ENCODE results near the gene TSPAN14. TPM values are rescaled to one million over a fixed set of nuclear protein-coding genes. Genes with fewer than 3 reads are reported as not detected.

Gene TSPAN14
- total RNA-seq, 2 experiments from 2014 or later, result 167 to 168 TPM

- no peaks in the 10 kb centered on the region for H3K36me3 Mint-ChIP-seq (ENCODE audit: low read depth)
- no peak for TF ChIP-seq CTCF (IDR thresholded peaks at IDR 0.05)
- POLR2A ChIA-PET, result no interaction called here
- Histone ChIP-seq H3K9me3 (ENCODE audit: control insufficient read depth in 1 of 2, insufficient read depth in 1 of 2, low read length in 2 of 2) (no peaks in the 10 kb centered on the region), H3K27ac (ENCODE audit: low read depth in 1 of 2, low read length in 2 of 2) (no peak overlapping the region), H3K36me3 (ENCODE audit: insufficient read depth, low read length) (no peaks in the 10 kb centered on the region), H3K27me3 (ENCODE audit: control insufficient read depth in 1 of 2, insufficient read depth in 2 of 2, low read length in 2 of 2) (no peaks in the 10 kb centered on the region), H3K4me3 (ENCODE audit: low read length) (no peak overlapping the region), H3K4me1 (ENCODE audit: insufficient read depth, low read length) (no peaks in the 10 kb centered on the region)
- peaks cover 10% of the 10 kb centered on the region for H3K27me3 Mint-ChIP-seq
- intact Hi-C loops (cut with DNase I, micrococcal nuclease), result no loop called here
- H3K9me3 Mint-ChIP-seq, result no peaks in the 10 kb centered on the region
- H3K4me1 Mint-ChIP-seq (ENCODE audit: low read depth), result no peaks in the 10 kb centered on the region
- no peak for DNase-seq
- no peak for ATAC-seq (ENCODE audit: poor library complexity)
- CTCF ChIA-PET, result no interaction called here
- H3K4me3 Mint-ChIP-seq, result no peak overlapping the region
- no peak overlapping the region for H3K27ac Mint-ChIP-seq
These were observed 99.9 kb downstream of the TSPAN14 start for GRCh38 chr10:80554050-80554449.

- ATAC-seq (ENCODE audit: poor library complexity) (no peak), DNase-seq (no peak)
- Histone ChIP-seq H3K27me3 (ENCODE audit: control insufficient read depth in 1 of 2, insufficient read depth in 2 of 2, low read length in 2 of 2) (no peaks in the 10 kb centered on the region), H3K4me3 (ENCODE audit: low read length) (no peak overlapping the region), H3K36me3 (ENCODE audit: insufficient read depth, low read length) (no peaks in the 10 kb centered on the region), H3K4me1 (ENCODE audit: insufficient read depth, low read length) (no peaks in the 10 kb centered on the region), H3K9me3 (ENCODE audit: control insufficient read depth in 1 of 2, insufficient read depth in 1 of 2, low read length in 2 of 2) (no peaks in the 10 kb centered on the region), H3K27ac (ENCODE audit: low read depth in 1 of 2, low read length in 2 of 2) (no peak overlapping the region)
- no peak overlapping the region for H3K27ac Mint-ChIP-seq
- no peaks in the 10 kb centered on the region for H3K9me3 Mint-ChIP-seq
- ChIA-PET POLR2A (no interaction called here), CTCF (no interaction called here)
- H3K27me3 Mint-ChIP-seq, result peaks cover 10% of the 10 kb centered on the region
- intact Hi-C loops (cut with DNase I, micrococcal nuclease), result no loop called here
- no peaks in the 10 kb centered on the region for H3K36me3 Mint-ChIP-seq (ENCODE audit: low read depth)
- H3K4me3 Mint-ChIP-seq, result no peak overlapping the region
- no peaks in the 10 kb centered on the region for H3K4me1 Mint-ChIP-seq (ENCODE audit: low read depth)
- TF ChIP-seq CTCF (IDR thresholded peaks at IDR 0.05), result no peak
These were observed 101.3 kb downstream of the TSPAN14 start for GRCh38 chr10:80555415-80555814.

DNA sequence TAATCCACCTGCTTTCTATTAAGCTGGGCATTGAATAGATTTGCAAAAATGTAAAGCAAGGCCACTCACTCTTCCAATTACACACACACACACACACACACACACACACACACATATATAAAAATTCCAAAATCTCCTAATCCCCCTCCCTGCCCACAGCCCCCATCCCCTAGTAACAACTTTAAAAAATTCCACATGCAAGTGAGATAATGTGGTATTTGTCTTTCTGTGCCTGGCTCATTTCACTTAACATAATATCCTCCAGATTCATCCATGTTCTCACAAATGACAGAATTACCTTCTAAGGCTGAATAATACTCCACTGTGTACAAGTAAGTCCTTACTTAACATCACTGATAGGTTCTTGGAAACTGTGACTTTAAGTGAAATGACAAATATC lies 107.8 kb downstream of the TSPAN14 start:
- Histone ChIP-seq H3K4me1 (ENCODE audit: insufficient read depth, low read length) (no peaks in the 10 kb centered on the region), H3K36me3 (ENCODE audit: insufficient read depth, low read length) (no peaks in the 10 kb centered on the region), H3K27me3 (ENCODE audit: control insufficient read depth in 1 of 2, insufficient read depth in 2 of 2, low read length in 2 of 2) (no peaks in the 10 kb centered on the region), H3K4me3 (ENCODE audit: low read length) (no peak overlapping the region), H3K27ac (ENCODE audit: low read depth in 1 of 2, low read length in 2 of 2) (no peak overlapping the region), H3K9me3 (ENCODE audit: control insufficient read depth in 1 of 2, insufficient read depth in 1 of 2, low read length in 2 of 2) (no peaks in the 10 kb centered on the region)
- POLR2A ChIA-PET, result interaction anchor here (0.7 kb wide), 1 partner anchor 10 kb away, joined by 3 read pairs; no protein-coding TSS in a partner anchor
- DNase-seq (no peak), ATAC-seq (ENCODE audit: poor library complexity) (no peak)
- no peaks in the 10 kb centered on the region for H3K36me3 Mint-ChIP-seq (ENCODE audit: low read depth)
- H3K9me3 Mint-ChIP-seq, result no peaks in the 10 kb centered on the region
- no peaks in the 10 kb centered on the region for H3K4me1 Mint-ChIP-seq (ENCODE audit: low read depth)
- intact Hi-C loops (cut with DNase I, micrococcal nuclease), result no loop called here
- no peak for TF ChIP-seq CTCF (IDR thresholded peaks at IDR 0.05)
- CTCF ChIA-PET, result interaction anchor here (0.6 kb wide), 1 partner anchor 418 kb away, joined by 3 read pairs; no protein-coding TSS in a partner anchor
- no peak overlapping the region for H3K27ac Mint-ChIP-seq
- peaks cover 1% of the 10 kb centered on the region for H3K27me3 Mint-ChIP-seq
- H3K4me3 Mint-ChIP-seq, result no peak overlapping the region
